ENCODE data around the gene AKT2.

The AKT2 gene

GRCh38 chr19:40234429-40235237 is 50.5 kb downstream of the AKT2 start:
- no peak overlapping the region for H3K27ac ChIP-seq

GRCh38 chr19:40233811-40234389 is 51.2 kb downstream of the AKT2 start:
- TF ChIP-seq CTCF (IDR thresholded peaks at IDR 0.05) (no peak), ZFX (IDR thresholded peaks at IDR 0.05; ENCODE audit: borderline replicate concordance) (no peak)
- no peak overlapping the region for H3K27ac ChIP-seq

More at GRCh38 chr19:40234429-40235237, 50.5 kb downstream of the AKT2 start:
- TF ChIP-seq ZFX (IDR thresholded peaks at IDR 0.05; ENCODE audit: borderline replicate concordance) (no peak), CTCF (IDR thresholded peaks at IDR 0.05) (no peak)

- no peak overlapping the region for H3K27ac ChIP-seq
- TF ChIP-seq CTCF (IDR thresholded peaks at IDR 0.05), result no peak
Observed at GRCh38 chr19:40232949-40233810, 52.0 kb downstream of the AKT2 start.

GRCh38 chr19:40232479-40232878 is 52.7 kb downstream of the AKT2 start:
- TF ChIP-seq ZFX (IDR thresholded peaks at IDR 0.05; ENCODE audit: borderline replicate concordance) (no peak), CTCF (IDR thresholded peaks at IDR 0.05) (no peak)
- H3K27ac ChIP-seq, result no peak overlapping the region

GRCh38 chr19:40231544-40232424 is 53.4 kb downstream of the AKT2 start:
- TF ChIP-seq CTCF (IDR thresholded peaks at IDR 0.05), result no peak
- TF ChIP-seq ZFX (IDR thresholded peaks at IDR 0.05; ENCODE audit: borderline replicate concordance), result no peak
- 0 out of 2 replicates have a peak overlapping the region, but pooled peaks have one; percentile 10 for H3K27ac ChIP-seq

- TF ChIP-seq ZFX (IDR thresholded peaks at IDR 0.05; ENCODE audit: borderline replicate concordance) (no peak), CTCF (IDR thresholded peaks at IDR 0.05) (no peak)
- H3K27ac ChIP-seq, result 0 out of 2 replicates have a peak overlapping the region, but pooled peaks have one; percentile 10
Observed at GRCh38 chr19:40231057-40231456, 54.1 kb downstream of the AKT2 start.

Data from 22Rv1 (cell line).